Kasumi-1 (cell line): ENCODE data around the gene PLCXD3.

Experiments
- DNase-seq, 2 experiments: peaks; one replicate each; lab custom pipeline; 2025; lab: John Stamatoyannopoulos, UW

The PLCXD3 gene

GRCh38 chr5:41413074-41413473, 97.3 kb downstream of the PLCXD3 start:
- DNase-seq: no peak

GRCh38 chr5:41412496-41412895, 97.9 kb downstream of the PLCXD3 start:
- no peak for DNase-seq

GRCh38 chr5:41410737-41411136, 99.7 kb downstream of the PLCXD3 start:
- peak; percentile 61 to 69 for DNase-seq

- no peak for DNase-seq
These were observed 100.1 kb downstream of the PLCXD3 start for GRCh38 chr5:41410307-41410706.

GRCh38 chr5:41408676-41409443, 101.5 kb downstream of the PLCXD3 start:
- no peak for DNase-seq

GRCh38 chr5:41406936-41407335, 103.5 kb downstream of the PLCXD3 start:
- no peak for DNase-seq

GRCh38 chr5:41406424-41406823, 104.0 kb downstream of the PLCXD3 start:
- DNase-seq: no peak

- no peak for DNase-seq
These were observed 105.6 kb downstream of the PLCXD3 start for GRCh38 chr5:41404757-41405156.

- no peak for DNase-seq
These were observed 106.6 kb downstream of the PLCXD3 start for GRCh38 chr5:41403846-41404245.

- DNase-seq: no peak
These were observed 107.6 kb downstream of the PLCXD3 start for GRCh38 chr5:41402845-41403244.

GRCh38 chr5:41399839-41400238, 110.6 kb downstream of the PLCXD3 start:
- DNase-seq: no peak

GRCh38 chr5:41392016-41392415, 118.4 kb downstream of the PLCXD3 start:
- no peak for DNase-seq

- no peak for DNase-seq
These were observed 135.8 kb downstream of the PLCXD3 start for GRCh38 chr5:41374631-41375030.

- DNase-seq: no peak
These were observed 137.2 kb downstream of the PLCXD3 start for GRCh38 chr5:41373230-41373629.

- no peak for DNase-seq
These were observed 138.7 kb downstream of the PLCXD3 start for GRCh38 chr5:41371738-41372137.

GRCh38 chr5:41370482-41370881, 139.9 kb downstream of the PLCXD3 start:
- DNase-seq: no peak

- DNase-seq: no peak
These were observed 140.6 kb downstream of the PLCXD3 start for GRCh38 chr5:41369799-41370198.

- DNase-seq: no peak
These were observed 142.2 kb downstream of the PLCXD3 start for GRCh38 chr5:41368158-41368557.

- no peak for DNase-seq
These were observed 145.0 kb downstream of the PLCXD3 start for GRCh38 chr5:41365369-41365768.

GRCh38 chr5:41364346-41364745, 146.1 kb downstream of the PLCXD3 start:
- no peak for DNase-seq

GRCh38 chr5:41363343-41363986, 146.9 kb downstream of the PLCXD3 start:
- no peak for DNase-seq

GRCh38 chr5:41356786-41357185, 153.6 kb downstream of the PLCXD3 start:
- no peak for DNase-seq

- DNase-seq: no peak
These were observed 160.6 kb downstream of the PLCXD3 start for GRCh38 chr5:41349846-41350245.

- DNase-seq: no peak
These were observed 162.8 kb downstream of the PLCXD3 start for GRCh38 chr5:41347569-41347968.
